ENCODE data around the gene KLK8. TPM values are rescaled to one million over a fixed set of nuclear protein-coding genes. Genes with fewer than 3 reads are reported as not detected.

KLK8 gene
- total RNA-seq, 1 donor from 2014 or later, result 1.3 TPM

Other genes starting within 250 kb of the KLK8 start
- gene GPR32, start 231.1 kb downstream of the KLK8 start, total RNA-seq, result not detected
- not detected for gene ACP4, start 211.2 kb downstream of the KLK8 start, total RNA-seq
- gene KLK1, start 177.8 kb downstream of the KLK8 start, total RNA-seq, result not detected
- gene KLK15, start 168.0 kb downstream of the KLK8 start, total RNA-seq, result not detected
- not detected for gene KLK3, start 146.7 kb downstream of the KLK8 start, total RNA-seq
- gene KLK2, start 128.2 kb downstream of the KLK8 start, total RNA-seq, result not detected
- gene KLK4, start 90.2 kb downstream of the KLK8 start, total RNA-seq, result not detected
- gene KLK5, start 48.6 kb downstream of the KLK8 start, total RNA-seq, result 1.1 TPM
- gene KLK6, start 32.0 kb downstream of the KLK8 start, total RNA-seq, result not detected
- gene KLK7, start 17.7 kb downstream of the KLK8 start, total RNA-seq, result 0.51 TPM
- gene KLK10, start 18.1 kb upstream of the KLK8 start, total RNA-seq, result 13.8 TPM
- gene KLK11, start 25.0 kb upstream of the KLK8 start, total RNA-seq, result 11.4 TPM
- 7.2 TPM for gene KLK12, start 33.4 kb upstream of the KLK8 start, total RNA-seq
- gene KLK13, start 63.5 kb upstream of the KLK8 start, total RNA-seq, result 4.8 TPM
- 0.72 TPM for gene KLK14, start 81.3 kb upstream of the KLK8 start, total RNA-seq
- gene CTU1, start 106.8 kb upstream of the KLK8 start, total RNA-seq, result 6.1 TPM
- gene SIGLEC9, start 123.3 kb upstream of the KLK8 start, total RNA-seq, result 0.21 TPM
- gene SIGLEC7, start 140.7 kb upstream of the KLK8 start, total RNA-seq, result not detected
- 3.5 TPM for gene CD33, start 223.5 kb upstream of the KLK8 start, total RNA-seq
- gene SIGLECL1, start 249.5 kb upstream of the KLK8 start, total RNA-seq, result not detected